ENCODE measurements around the gene DMRTC2.

Gene DMRTC2

DNA sequence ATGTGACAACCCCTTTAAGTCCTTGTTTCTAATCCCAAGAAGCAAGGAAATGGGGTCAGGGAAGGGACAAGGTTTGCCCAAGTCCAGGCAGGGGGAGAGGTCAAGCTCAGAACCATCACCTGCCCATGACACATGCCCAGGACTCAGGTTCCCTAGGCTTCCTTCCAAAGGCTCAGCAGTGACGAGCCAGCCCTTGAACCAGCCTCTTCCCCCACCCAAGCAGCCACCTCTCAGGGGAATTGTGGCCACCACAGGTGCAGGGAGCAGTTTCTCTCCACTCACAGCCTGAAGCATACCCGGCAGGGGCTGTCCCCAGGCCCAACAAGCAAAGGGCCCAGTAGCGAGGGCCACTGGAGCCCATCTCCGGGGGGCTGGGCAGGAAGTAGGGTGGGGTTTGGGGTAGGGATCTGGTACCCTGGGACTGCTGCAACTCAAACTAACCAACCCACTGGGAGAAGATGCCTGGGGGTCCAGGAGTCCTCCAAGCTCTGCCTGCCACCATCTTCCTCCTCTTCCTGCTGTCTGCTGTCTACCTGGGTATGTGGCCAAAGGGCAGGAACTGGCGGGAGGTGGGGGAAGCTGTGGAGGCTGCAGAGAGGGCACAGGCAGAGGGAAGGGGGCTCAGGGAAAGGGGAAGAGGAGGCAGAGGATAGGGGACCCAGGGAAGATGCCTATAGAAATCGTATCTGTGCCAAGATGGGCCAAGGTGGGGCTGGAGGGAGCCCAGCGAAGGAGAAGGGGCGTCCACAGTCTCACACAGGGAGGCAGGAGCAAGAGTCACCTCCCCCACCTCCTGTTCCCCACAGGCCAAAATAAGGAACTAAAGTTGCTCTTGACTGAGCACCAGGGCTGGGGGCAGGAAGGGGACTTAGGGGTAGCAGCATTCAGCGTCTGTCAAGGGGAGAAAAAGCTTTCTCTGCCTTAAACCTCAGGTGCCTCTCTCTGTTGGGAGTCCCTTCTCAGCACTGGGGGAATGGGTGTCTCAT lies 32.3 kb downstream of the DMRTC2 start, which contains the start of gene CD79A:
Gene CD79A, plus strand, starts transcription at position 433 of the 986 bp plus-strand sequence. Its CDS starts 26 bp downstream, at position 459.
- H3K4me3 ChIP-seq (ENCODE audit: low read length): no peak within 1 kb of the TSS
- peaks cover 12% of the 10 kb centered on the region for H3K4me1 ChIP-seq (ENCODE audit: control insufficient read depth, insufficient read depth, low read length)
- no peak within 1 kb of the TSS for H3K9ac ChIP-seq (ENCODE audit: low read length)

DNA sequence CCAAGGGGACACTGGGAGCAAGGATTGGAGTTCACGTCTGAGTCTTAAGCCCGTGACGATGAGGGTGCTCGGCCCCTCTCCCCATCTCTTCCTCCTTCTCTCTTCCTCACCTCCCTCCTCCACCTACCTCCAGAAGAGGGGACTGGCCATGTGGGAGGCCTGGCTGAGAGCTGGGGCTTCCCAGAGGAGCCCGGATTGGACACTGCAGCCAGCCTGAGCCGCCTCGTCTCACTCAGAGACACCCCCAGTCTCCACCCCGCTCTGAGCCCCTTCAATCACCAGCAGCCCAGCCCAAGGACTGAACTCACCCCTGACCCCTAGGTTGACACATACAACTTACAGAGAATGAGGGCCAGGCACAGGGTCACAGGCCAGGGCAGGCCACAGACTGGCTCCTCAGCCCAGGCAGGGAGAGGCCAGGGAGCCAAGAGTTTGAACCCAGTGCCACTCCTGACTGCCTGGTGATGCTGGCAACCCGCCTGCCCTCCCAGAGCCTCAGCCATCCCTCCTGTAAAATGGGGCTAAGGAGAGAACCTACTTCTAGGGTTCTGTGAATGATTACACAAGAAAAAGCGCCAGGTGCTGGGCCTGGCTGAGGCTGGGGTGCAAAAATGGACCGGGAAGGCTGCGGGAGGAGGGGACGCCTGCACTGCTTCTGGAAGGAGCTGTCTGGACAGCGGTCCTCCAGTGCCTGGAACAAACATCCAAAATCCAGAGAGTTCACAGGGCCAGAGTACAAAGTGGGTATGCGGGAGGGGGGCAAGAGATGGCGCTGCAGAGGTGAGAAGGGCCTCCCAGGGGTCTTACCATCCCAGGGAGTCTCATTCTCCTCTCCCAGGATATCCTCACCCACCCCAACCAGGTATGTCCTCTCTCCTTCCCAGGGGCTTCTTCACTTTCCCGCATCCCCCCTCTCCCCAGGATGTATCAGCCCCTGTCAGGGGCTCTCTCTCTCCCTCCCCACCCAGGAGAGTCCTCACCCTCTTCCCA lies 33.4 kb downstream of the DMRTC2 start:
- Histone ChIP-seq H3K27me3 (ENCODE audit: control insufficient read depth, insufficient read depth, low read length) (peaks cover 3% of the 10 kb centered on the region), H3K4me1 (ENCODE audit: control insufficient read depth, insufficient read depth, low read length) (peaks cover 3% of the 10 kb centered on the region), H3K36me3 (ENCODE audit: control insufficient read depth, insufficient read depth, low read length) (no peaks in the 10 kb centered on the region), H3K9me3 (ENCODE audit: control insufficient read depth, low read length) (no peaks in the 10 kb centered on the region), H3K9ac (ENCODE audit: low read length) (no peak overlapping the region), H3K4me3 (ENCODE audit: low read length) (no peak overlapping the region)

More for the DNA sequence above, 32.3 kb downstream of the DMRTC2 start, which contains the start of gene CD79A:
- Histone ChIP-seq H3K9me3 (ENCODE audit: control insufficient read depth, low read length) (no peaks in the 10 kb centered on the region), H3K27me3 (ENCODE audit: control insufficient read depth, insufficient read depth, low read length) (peaks cover 3% of the 10 kb centered on the region), H3K36me3 (ENCODE audit: control insufficient read depth, insufficient read depth, low read length) (no peaks in the 10 kb centered on the region)

DNA sequence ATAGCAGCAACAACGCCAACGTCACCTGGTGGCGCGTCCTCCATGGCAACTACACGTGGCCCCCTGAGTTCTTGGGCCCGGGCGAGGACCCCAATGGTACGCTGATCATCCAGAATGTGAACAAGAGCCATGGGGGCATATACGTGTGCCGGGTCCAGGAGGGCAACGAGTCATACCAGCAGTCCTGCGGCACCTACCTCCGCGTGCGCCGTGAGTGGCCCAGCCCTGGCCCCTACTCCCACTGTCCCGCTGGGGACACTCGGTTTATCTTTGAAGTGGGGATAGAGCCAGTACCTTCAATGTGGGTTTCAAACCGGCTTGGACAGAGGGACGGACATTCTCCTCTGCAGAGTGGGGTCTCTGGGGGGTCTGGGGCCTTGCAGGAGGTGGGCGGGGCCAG lies 34.2 kb downstream of the DMRTC2 start:
- Histone ChIP-seq H3K36me3 (ENCODE audit: control insufficient read depth, insufficient read depth, low read length) (no peaks in the 10 kb centered on the region), H3K27me3 (ENCODE audit: control insufficient read depth, insufficient read depth, low read length) (peaks cover 3% of the 10 kb centered on the region), H3K4me1 (ENCODE audit: control insufficient read depth, insufficient read depth, low read length) (no peaks in the 10 kb centered on the region)

DNA sequence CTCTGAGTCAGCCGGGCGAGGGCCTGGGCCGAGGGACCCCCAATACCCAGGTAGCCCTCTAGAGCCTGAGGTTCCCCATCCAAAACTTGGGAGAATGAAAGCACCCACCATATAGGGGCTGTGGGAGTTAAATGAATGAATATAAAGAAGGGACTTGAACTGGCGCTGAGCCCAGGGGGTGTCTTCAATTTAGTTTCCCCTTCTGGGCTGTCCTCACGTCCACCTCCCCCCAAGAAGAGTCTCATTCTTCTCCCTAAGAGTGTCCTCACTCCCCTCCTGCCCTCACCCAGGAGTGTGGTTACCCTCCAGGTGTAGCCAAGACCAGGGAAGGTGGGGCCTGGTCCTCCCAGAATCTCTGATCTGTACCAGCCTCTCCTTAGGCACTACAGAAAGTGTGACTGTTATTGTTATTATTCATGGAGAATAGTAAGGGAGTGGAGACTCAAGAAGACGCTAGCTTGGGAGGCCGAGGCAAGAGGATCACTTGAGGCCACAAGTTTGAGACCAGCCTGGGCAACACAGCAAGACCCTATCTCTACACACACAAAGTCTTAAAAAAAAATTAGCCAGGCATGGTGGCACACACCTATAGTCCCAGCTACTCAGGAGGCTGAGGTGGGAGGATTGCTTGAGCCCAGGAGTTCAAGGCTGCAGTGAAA lies 35.0 kb downstream of the DMRTC2 start:
- no peak overlapping the region for H3K9ac ChIP-seq (ENCODE audit: low read length)
- peaks cover 3% of the 10 kb centered on the region for H3K27me3 ChIP-seq (ENCODE audit: control insufficient read depth, insufficient read depth, low read length)
- no peak overlapping the region for H3K4me3 ChIP-seq (ENCODE audit: low read length)
- no peaks in the 10 kb centered on the region for H3K9me3 ChIP-seq (ENCODE audit: control insufficient read depth, low read length)
- no peaks in the 10 kb centered on the region for H3K36me3 ChIP-seq (ENCODE audit: control insufficient read depth, insufficient read depth, low read length)
- H3K4me1 ChIP-seq (ENCODE audit: control insufficient read depth, insufficient read depth, low read length): peaks cover 2% of the 10 kb centered on the region

More for the DNA sequence above, 34.2 kb downstream of the DMRTC2 start:
- Histone ChIP-seq H3K9ac (ENCODE audit: low read length) (no peak overlapping the region), H3K9me3 (ENCODE audit: control insufficient read depth, low read length) (no peaks in the 10 kb centered on the region), H3K4me3 (ENCODE audit: low read length) (no peak overlapping the region)

DNA sequence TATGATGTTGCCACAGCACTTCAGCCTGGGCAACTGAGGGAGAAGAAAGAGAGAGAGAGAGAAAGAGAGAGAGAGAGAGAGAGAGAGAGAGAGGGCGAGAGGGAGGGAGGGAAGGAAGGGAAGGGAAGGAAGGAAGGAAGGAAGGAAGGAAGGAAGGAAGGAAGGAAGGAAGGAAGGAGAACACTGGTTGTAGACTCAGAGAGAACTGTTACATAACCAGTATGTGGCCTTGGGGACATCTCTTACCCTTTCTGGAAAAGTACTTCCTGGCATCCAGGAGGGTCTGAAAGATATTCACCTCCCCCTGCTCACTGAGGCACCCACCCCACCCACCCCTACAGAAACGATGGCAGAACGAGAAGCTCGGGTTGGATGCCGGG lies 35.5 kb downstream of the DMRTC2 start:
- Histone ChIP-seq H3K36me3 (ENCODE audit: control insufficient read depth, insufficient read depth, low read length) (no peaks in the 10 kb centered on the region), H3K9ac (ENCODE audit: low read length) (no peak overlapping the region), H3K9me3 (ENCODE audit: control insufficient read depth, low read length) (no peaks in the 10 kb centered on the region), H3K4me3 (ENCODE audit: low read length) (no peak overlapping the region), H3K27me3 (ENCODE audit: control insufficient read depth, insufficient read depth, low read length) (peaks cover 3% of the 10 kb centered on the region), H3K4me1 (ENCODE audit: control insufficient read depth, insufficient read depth, low read length) (peaks cover 6% of the 10 kb centered on the region)

DNA sequence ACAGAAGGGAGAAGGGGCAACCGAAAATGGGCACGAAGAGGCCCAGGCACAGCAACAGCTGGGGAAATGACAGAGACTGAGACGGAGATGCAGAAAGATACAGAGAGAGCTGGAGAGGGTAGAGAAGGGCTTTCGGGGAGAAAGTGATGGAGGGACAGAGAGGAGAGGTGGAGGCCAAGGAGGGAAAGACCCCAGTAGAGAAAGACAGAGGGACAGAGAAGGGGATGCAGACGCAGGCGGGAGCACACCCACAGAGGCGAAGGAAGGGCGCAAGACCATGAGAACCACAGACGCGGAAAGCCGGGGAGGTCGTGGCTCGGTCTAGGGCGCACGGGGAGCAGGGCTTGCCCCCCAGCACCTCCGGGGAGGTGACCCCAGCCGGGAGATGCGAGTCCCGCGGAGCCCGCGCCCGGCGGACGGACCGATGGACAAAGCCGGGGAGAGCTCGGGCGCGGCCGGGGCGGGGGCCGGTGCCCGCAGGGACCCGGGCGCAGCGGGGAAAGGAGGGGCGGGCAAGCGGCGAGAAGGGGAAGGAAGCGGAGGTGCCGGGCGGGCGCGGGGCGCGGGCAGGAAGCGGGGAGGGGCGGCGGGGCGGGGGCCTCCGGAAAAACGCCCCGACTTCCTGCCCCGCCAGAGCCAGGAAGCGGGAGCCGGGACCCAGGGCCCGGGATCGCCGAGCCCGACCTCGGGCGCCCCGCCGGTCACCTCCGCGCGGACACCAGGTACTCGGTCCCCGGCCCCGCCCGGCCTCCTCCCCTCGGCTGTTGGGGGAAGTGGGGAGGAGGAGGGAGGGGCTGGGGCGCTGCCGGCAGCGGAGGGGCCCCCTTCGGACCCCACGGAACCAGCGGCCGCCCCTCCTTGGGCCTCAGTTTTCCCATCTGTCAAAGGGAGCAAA lies 38.0 kb downstream of the DMRTC2 start, which contains the start of gene ARHGEF1:
Gene ARHGEF1, plus strand, starts transcription at position 617 of the 895 bp plus-strand sequence. CDS start 4,899 bp downstream, outside the sequence.
- H3K4me3 ChIP-seq (ENCODE audit: low read length): peak within 1 kb of the TSS; percentile 58
- peaks cover 3% of the 10 kb centered on the region for H3K27me3 ChIP-seq (ENCODE audit: control insufficient read depth, insufficient read depth, low read length)
- H3K4me1 ChIP-seq (ENCODE audit: control insufficient read depth, insufficient read depth, low read length): peaks cover 30% of the 10 kb centered on the region
- no peaks in the 10 kb centered on the region for H3K36me3 ChIP-seq (ENCODE audit: control insufficient read depth, insufficient read depth, low read length)
- peak within 1 kb of the TSS; percentile 71 for H3K9ac ChIP-seq (ENCODE audit: low read length)
- no peaks in the 10 kb centered on the region for H3K9me3 ChIP-seq (ENCODE audit: control insufficient read depth, low read length)

DNA sequence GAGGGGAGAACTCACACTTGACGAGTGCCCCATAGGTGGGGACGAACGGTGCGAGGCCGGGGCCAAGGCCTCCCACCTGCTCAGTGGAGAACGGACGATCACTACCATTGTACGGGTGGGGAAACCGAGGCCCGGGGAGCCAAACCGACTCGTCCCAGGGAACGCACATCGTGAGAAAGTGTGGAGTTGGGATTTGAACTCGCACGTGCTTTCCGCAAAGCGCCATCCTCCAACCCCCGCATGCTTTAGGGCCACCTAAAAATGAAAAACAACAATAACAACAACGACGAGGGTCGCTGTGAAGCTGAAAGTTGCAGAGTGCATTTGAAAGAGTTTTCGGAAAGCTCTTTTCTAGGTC lies 38.6 kb downstream of the DMRTC2 start:
- Histone ChIP-seq H3K9me3 (ENCODE audit: control insufficient read depth, low read length) (no peaks in the 10 kb centered on the region), H3K4me3 (ENCODE audit: low read length) (peak overlapping the region; percentile 58), H3K4me1 (ENCODE audit: control insufficient read depth, insufficient read depth, low read length) (peaks cover 36% of the 10 kb centered on the region), H3K9ac (ENCODE audit: low read length) (peak overlapping the region; percentile 71), H3K27me3 (ENCODE audit: control insufficient read depth, insufficient read depth, low read length) (no peaks in the 10 kb centered on the region), H3K36me3 (ENCODE audit: control insufficient read depth, insufficient read depth, low read length) (no peaks in the 10 kb centered on the region)

DNA sequence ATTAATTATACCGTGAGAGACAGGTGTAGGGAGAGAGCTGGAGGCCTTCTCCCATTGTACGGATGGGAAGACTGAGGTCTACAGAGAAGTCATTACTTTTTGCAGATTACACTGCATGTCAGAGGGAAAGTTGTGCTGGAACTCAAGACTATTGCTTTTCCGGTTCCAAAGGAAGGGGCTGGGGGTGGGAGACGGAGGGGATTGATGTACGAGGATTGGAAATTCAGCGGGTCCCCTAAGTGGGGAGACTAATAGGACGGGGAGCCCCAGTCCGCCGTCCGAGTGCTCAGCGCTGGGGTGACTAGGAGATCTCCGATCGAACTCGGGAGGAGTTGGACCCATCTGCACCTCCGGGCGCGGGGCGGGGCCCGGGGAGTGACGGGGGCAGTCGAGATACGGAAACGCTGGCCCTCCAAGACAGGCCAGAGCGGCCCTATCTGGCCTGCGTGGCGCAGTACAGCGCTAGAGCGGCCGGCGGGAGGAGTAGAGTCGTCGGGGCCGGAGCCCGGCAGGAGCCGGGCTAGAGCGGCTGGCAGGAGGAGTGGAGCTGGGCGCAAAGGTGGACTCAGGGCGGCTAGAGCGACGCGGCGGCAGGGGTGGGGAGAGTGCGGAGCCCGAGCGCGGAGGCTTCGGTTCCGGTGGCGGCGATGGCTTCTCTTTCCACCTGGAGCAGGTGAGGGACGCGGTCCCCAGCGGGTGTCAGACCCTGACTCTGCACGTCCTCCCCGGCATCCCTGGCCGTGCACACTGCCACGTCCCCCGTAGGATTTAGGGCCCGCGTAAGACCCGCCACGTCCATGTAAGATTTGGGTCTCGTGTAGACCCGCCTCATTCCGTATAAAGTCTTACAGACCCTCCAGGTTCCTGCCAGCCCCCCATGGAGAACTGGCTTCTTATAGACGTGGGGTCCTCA lies 39.2 kb downstream of the DMRTC2 start:
- no peaks in the 10 kb centered on the region for H3K27me3 ChIP-seq (ENCODE audit: control insufficient read depth, insufficient read depth, low read length)
- H3K36me3 ChIP-seq (ENCODE audit: control insufficient read depth, insufficient read depth, low read length): peaks cover 2% of the 10 kb centered on the region
- H3K4me3 ChIP-seq (ENCODE audit: low read length): peak overlapping the region; percentile 85
- no peaks in the 10 kb centered on the region for H3K9me3 ChIP-seq (ENCODE audit: control insufficient read depth, low read length)
- H3K4me1 ChIP-seq (ENCODE audit: control insufficient read depth, insufficient read depth, low read length): peaks cover 40% of the 10 kb centered on the region
- peak overlapping the region; percentile 95 for H3K9ac ChIP-seq (ENCODE audit: low read length)

DNA sequence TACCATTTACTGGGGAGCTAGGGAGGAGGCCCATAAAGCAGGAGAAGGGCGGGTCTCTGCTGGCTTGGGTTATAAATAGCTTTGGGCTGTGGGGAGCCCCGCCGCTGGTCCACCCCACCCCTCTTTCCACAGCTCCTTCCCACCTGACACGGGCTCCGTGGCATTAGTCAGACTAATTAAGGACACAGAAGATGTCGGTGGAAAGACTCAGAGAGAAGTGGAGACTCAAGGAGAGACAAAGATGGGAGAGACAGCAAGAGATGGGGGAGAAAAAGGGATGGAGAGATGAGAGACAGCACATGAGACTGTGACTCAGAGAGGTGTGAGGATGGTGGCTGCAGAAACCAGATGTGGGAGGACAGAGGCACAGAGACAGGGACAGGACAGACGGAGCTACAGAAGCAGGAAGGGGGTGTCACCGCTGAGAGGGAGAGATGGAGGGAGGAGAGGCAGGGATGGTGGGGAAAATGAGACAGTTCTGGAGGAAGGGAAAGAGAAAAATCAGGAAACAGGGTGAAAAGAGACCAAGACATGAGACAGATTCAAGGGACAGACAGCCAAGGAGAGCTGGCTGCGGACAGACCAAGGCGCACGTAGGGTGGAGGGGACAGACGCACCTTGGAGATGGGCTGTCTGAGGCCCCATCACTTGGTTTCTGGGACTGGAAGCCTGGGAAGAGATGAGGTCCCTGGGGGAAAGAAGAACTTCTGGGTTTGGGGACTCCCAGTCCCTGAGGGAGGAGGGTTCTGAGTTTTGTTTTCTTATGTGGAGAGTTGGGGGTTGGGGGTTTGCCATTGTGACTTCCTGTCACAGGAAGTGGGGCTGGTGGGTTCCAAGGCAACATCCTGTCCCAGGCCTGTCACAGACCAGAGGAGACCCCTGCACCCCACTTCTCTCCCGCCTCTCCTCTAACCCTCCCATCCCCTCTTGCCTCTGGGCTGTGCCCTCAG lies 42.2 kb downstream of the DMRTC2 start:
- H3K36me3 ChIP-seq (ENCODE audit: control insufficient read depth, insufficient read depth, low read length): peaks cover 8% of the 10 kb centered on the region
- H3K9ac ChIP-seq (ENCODE audit: low read length): peak overlapping the region; percentile 72
- no peaks in the 10 kb centered on the region for H3K27me3 ChIP-seq (ENCODE audit: control insufficient read depth, insufficient read depth, low read length)
- peak overlapping the region; percentile 18 for H3K4me3 ChIP-seq (ENCODE audit: low read length)
- H3K4me1 ChIP-seq (ENCODE audit: control insufficient read depth, insufficient read depth, low read length): peaks cover 41% of the 10 kb centered on the region
- H3K9me3 ChIP-seq (ENCODE audit: control insufficient read depth, low read length): no peaks in the 10 kb centered on the region

Data from mucosa of stomach (tissue), 1 donor.